Aorta (tissue), 5 donors: Measurements from ENCODE around the gene RAC2. TPM values are rescaled to one million over a fixed set of nuclear protein-coding genes. Genes with fewer than 3 reads are reported as not detected.

Experiments
- ATAC-seq: fragments of 200-7000 bp; cut with Tn5 transposase; one replicate; pipeline ENCODE4 v1.9.1; 2022; ENCODE audit warnings: moderate library complexity; ENCODE audit not compliant: low FRiP score
- DNase-seq, 2 donors: peaks; one replicate each; pipeline ENCODE4 v3.0.0-alpha.2; 2020
- H3K27ac ChIP-seq, 2 donors: one replicate each; pipeline ENCODE4 v1.5.1; 2013; ENCODE audit warnings: low read length in 2 of 2, mild to moderate bottlenecking in 2 of 2, moderate library complexity in 2 of 2, control low read depth in 1 of 2, inconsistent platforms in 1 of 2, low read depth in 1 of 2
- H3K27me3 ChIP-seq, 2 donors: one replicate each; pipeline ENCODE4 v1.6.1; 2013; ENCODE audit warnings: control low read depth in 1 of 2, low read length in 1 of 2, mild to moderate bottlenecking in 1 of 2, moderate library complexity in 1 of 2; ENCODE audit not compliant: insufficient read depth in 2 of 2, control insufficient read depth in 1 of 2
- H3K36me3 ChIP-seq, 2 donors: one replicate each; pipeline ENCODE4 v1.6.1; 2013; ENCODE audit warnings: control low read depth in 1 of 2, low read length in 1 of 2, mild to moderate bottlenecking in 1 of 2; ENCODE audit not compliant: insufficient read depth in 2 of 2, control insufficient read depth in 1 of 2
- H3K4me1 ChIP-seq, 2 donors: one replicate each; pipeline ENCODE4 v1.6.1; 2013; ENCODE audit warnings: low read length in 2 of 2, control low read depth in 1 of 2, mild to moderate bottlenecking in 1 of 2, moderate library complexity in 1 of 2; ENCODE audit not compliant: insufficient read depth in 2 of 2, control insufficient read depth in 1 of 2
- H3K4me3 ChIP-seq, 2 donors: one replicate each; pipeline ENCODE4 v1.5.1; 2013; ENCODE audit warnings: low read length in 2 of 2, control low read depth in 1 of 2, mild to moderate bottlenecking in 1 of 2
- H3K9me3 ChIP-seq: one replicate; pipeline ENCODE4 v1.6.1; 2013; ENCODE audit warnings: mild to moderate bottlenecking, low read length; ENCODE audit not compliant: control insufficient read depth
- WGBS, 2 donors: extraction: QIAGEN DNeasy Blood & Tissue Kit; methylation state at CpG; one replicate each; pipeline ENCODE4 v1.1.7; 2013; 5-methylcytosine and 5-hydroxymethylcytosine counted together
- intact Hi-C, 2 donors: fragments of 100-400 bp; cut with DNase I; formaldehyde crosslinking; loops; one replicate each; pipeline versions ENCODE4 v1.14.2 to v1.15.0; 2022
- polyA plus RNA-seq, 2 donors: library from polyadenylated mRNA; stranded (reverse); fragments of 200-250 nt; gene quantifications; one replicate each; pipeline ENCODE4 v1.2.3, GENCODE V29; 2013
- total RNA-seq, 2 donors: library from RNA; stranded (reverse); fragmentation: NEBNext Ultra II Directional; extraction: Animal tissue kit (Norgen Biotek cat#: 25700); gene quantifications; one replicate each; pipeline ENCODE4 v1.2.1, GENCODE V29; 2021
- donor health status: healthy with polysubstance abuse.
- donor health status: Bipolar disorder and iron deficiency.
- donor health status: DM: no; HTN: no; CAD: no.
- donor health status: DM: no; HTN: no; CAD: no.
- donor health status: DM: yes; HTN: yes; CAD: no.

RAC2 gene
- total and polyA plus RNA-seq, 4 donors: 3.6 to 19.8 (median 15.7) TPM

- intact Hi-C loops: no loop called here
- Histone ChIP-seq H3K9me3 (peaks cover 1% of the 10 kb centered on the region), H3K27me3 (no peaks in the 10 kb centered on the region), H3K4me1 (no peaks in the 10 kb centered on the region), H3K36me3 (no peaks in the 10 kb centered on the region), H3K4me3 (no peak overlapping the region), H3K27ac (no peak overlapping the region)
- no peak for ATAC-seq
- 63 to 70% methylated on average over 17 of the region's 17 CpGs for WGBS, 2 donors
- no peak for DNase-seq
Observed at GRCh38 chr22:37279331-37280181, 35.5 kb upstream of the RAC2 start.

GRCh38 chr22:37278261-37278660 lies 34.2 kb upstream of the RAC2 start:
- DNase-seq: no peak
- no peaks in the 10 kb centered on the region for H3K4me1 ChIP-seq
- WGBS, 2 donors: 59 to 69% methylated on average over 5 of the region's 5 CpGs

GRCh38 chr22:37277384-37277783 lies 33.3 kb upstream of the RAC2 start:
- 73 to 78% methylated on average over 11 of the region's 11 CpGs for WGBS, 2 donors
- no peaks in the 10 kb centered on the region for H3K4me1 ChIP-seq
- DNase-seq (peak in 1 of 2 donors; percentile 3), ATAC-seq (no peak)
- intact Hi-C loops: no loop called here
- H3K27me3 ChIP-seq: no peaks in the 10 kb centered on the region
- H3K9me3 ChIP-seq: peaks cover 1% of the 10 kb centered on the region
- no peaks in the 10 kb centered on the region for H3K36me3 ChIP-seq
- no peak overlapping the region for H3K4me3 ChIP-seq
- no peak overlapping the region for H3K27ac ChIP-seq

More at GRCh38 chr22:37278261-37278660, 34.2 kb upstream of the RAC2 start:
- no peak for ATAC-seq
- Histone ChIP-seq H3K36me3 (no peaks in the 10 kb centered on the region), H3K9me3 (peaks cover 1% of the 10 kb centered on the region), H3K4me3 (no peak overlapping the region), H3K27ac (no peak overlapping the region), H3K27me3 (no peaks in the 10 kb centered on the region)
- intact Hi-C loops: no loop called here

GRCh38 chr22:37276776-37277175 lies 32.7 kb upstream of the RAC2 start:
- no peak overlapping the region for H3K4me3 ChIP-seq
- H3K36me3 ChIP-seq: no peaks in the 10 kb centered on the region
- 61 to 67% methylated on average over 2 of the region's 2 CpGs for WGBS, 2 donors
- no peak overlapping the region for H3K27ac ChIP-seq
- DNase-seq: peak; percentile 47 to 49
- no peak for ATAC-seq
- H3K9me3 ChIP-seq: peaks cover 1% of the 10 kb centered on the region
- intact Hi-C loops: no loop called here
- H3K27me3 ChIP-seq: no peaks in the 10 kb centered on the region
- no peaks in the 10 kb centered on the region for H3K4me1 ChIP-seq

GRCh38 chr22:37275622-37276021 lies 31.6 kb upstream of the RAC2 start:
- Histone ChIP-seq H3K27me3 (no peaks in the 10 kb centered on the region), H3K4me3 (no peak overlapping the region), H3K9me3 (no peaks in the 10 kb centered on the region), H3K27ac (no peak overlapping the region), H3K36me3 (no peaks in the 10 kb centered on the region), H3K4me1 (no peaks in the 10 kb centered on the region)
- ATAC-seq (no peak), DNase-seq (no peak)
- intact Hi-C loops: no loop called here
- 73 to 74% methylated on average over 5 of the region's 5 CpGs for WGBS, 2 donors

GRCh38 chr22:37275134-37275533 lies 31.1 kb upstream of the RAC2 start:
- 87% methylated on average over 11 of the region's 11 CpGs for WGBS, 2 donors
- no peak overlapping the region for H3K4me3 ChIP-seq
- H3K27me3 ChIP-seq: no peaks in the 10 kb centered on the region
- no peaks in the 10 kb centered on the region for H3K4me1 ChIP-seq
- no peaks in the 10 kb centered on the region for H3K36me3 ChIP-seq
- intact Hi-C loops: no loop called here
- ATAC-seq (no peak), DNase-seq (peak in 1 of 2 donors; percentile 32)
- H3K27ac ChIP-seq: no peak overlapping the region
- H3K9me3 ChIP-seq: no peaks in the 10 kb centered on the region

GRCh38 chr22:37274380-37274862 lies 30.4 kb upstream of the RAC2 start:
- H3K27me3 ChIP-seq: no peaks in the 10 kb centered on the region
- H3K36me3 ChIP-seq: no peaks in the 10 kb centered on the region
- no peak overlapping the region for H3K27ac ChIP-seq
- H3K9me3 ChIP-seq: no peaks in the 10 kb centered on the region
- WGBS, 2 donors: 73 to 80% methylated on average over 12 of the region's 12 CpGs
- intact Hi-C loops: no loop called here
- H3K4me1 ChIP-seq: no peaks in the 10 kb centered on the region
- H3K4me3 ChIP-seq: no peak overlapping the region
- ATAC-seq (peak; percentile 39), DNase-seq (peak in 1 of 2 donors; percentile 90)

GRCh38 chr22:37273846-37274225 lies 29.8 kb upstream of the RAC2 start:
- no peaks in the 10 kb centered on the region for H3K4me1 ChIP-seq
- no peak overlapping the region for H3K4me3 ChIP-seq
- no peak overlapping the region for H3K27ac ChIP-seq
- H3K9me3 ChIP-seq: no peaks in the 10 kb centered on the region
- intact Hi-C loops: no loop called here
- no peaks in the 10 kb centered on the region for H3K36me3 ChIP-seq
- DNase-seq (peak in 1 of 2 donors; percentile 44), ATAC-seq (no peak)
- 63 to 67% methylated on average over 8 of the region's 8 CpGs for WGBS, 2 donors
- H3K27me3 ChIP-seq: no peaks in the 10 kb centered on the region
